Stomach (tissue), 9 donors: Measurements from ENCODE around the gene EPYC. TPM values are rescaled to one million over a fixed set of nuclear protein-coding genes. Genes with fewer than 3 reads are reported as not detected.

Experiments
- DNase-seq, 2 donors: peaks; one replicate each; pipeline versions ENCODE4 v3.0.0 to v3.0.0-alpha.2; 2013 to 2019
- H3K27ac ChIP-seq, 5 donors: fragments of 200-600 bp in 4 of 5; sonication (generic) in 4 of 5; one replicate each; pipeline ENCODE4 v1.5.1; 2013 to 2019; ENCODE audit warnings: mild to moderate bottlenecking in 1 of 5, moderate library complexity in 1 of 5
- H3K27me3 ChIP-seq, 3 donors: fragments of 200-600 bp; sonication (generic); one replicate each; pipeline ENCODE4 v1.5.1; 2017 to 2019; ENCODE audit warnings: mixed run types in 1 of 3
- H3K36me3 ChIP-seq, 4 donors: fragments of 200-600 bp; sonication (generic); 1 replicate in 3 of 4; 2 replicates in 1 of 4; pipeline ENCODE4 v1.5.1; 2016 to 2019
- H3K4me1 ChIP-seq, 4 donors: fragments of 200-600 bp; sonication (generic); one replicate each; pipeline ENCODE4 v1.5.1; 2016 to 2019
- H3K4me3 ChIP-seq, 4 donors: fragments of 200-600 bp; sonication (generic) in 3 of 4; one replicate each; pipeline ENCODE4 v1.5.1; 2016 to 2019; ENCODE audit warnings: mild to moderate bottlenecking in 1 of 4
- H3K9me3 ChIP-seq, 4 donors: fragments of 200-600 bp; sonication (generic); one replicate each; pipeline ENCODE4 v1.5.1; 2016 to 2019
- CTCF ChIP-seq, 7 experiments: fragments of 450-650 bp in 4 of 7; fragments of 200-600 bp in 3 of 7; sonication (generic) in 3 of 7; IDR thresholded peaks; one replicate each; pipeline ENCODE4 v1.5.1; 2016 to 2019; ENCODE audit warnings: antibody characterized with exemption in 7 of 7, control low read depth in 2 of 7, mild to moderate bottlenecking in 1 of 7
- EP300 ChIP-seq: sonication (generic); formaldehyde crosslinking; IDR thresholded peaks from one replicate; pipeline ENCODE4 v1.6.1; 2017; ENCODE audit warnings: antibody characterized with exemption
- POLR2A ChIP-seq, 4 donors: fragments of 450-650 bp; IDR thresholded peaks; one replicate each; pipeline ENCODE4 v1.6.1; 2016; ENCODE audit warnings: antibody characterized with exemption in 4 of 4, control low read depth in 2 of 4, mild to moderate bottlenecking in 1 of 4, moderate library complexity in 1 of 4
- POLR2AphosphoS5 ChIP-seq, 3 donors: sonication (generic); formaldehyde crosslinking; IDR thresholded peaks; one replicate each; pipeline ENCODE4 v1.6.1; 2016; ENCODE audit warnings: antibody characterized with exemption in 3 of 3
- WGBS, 5 donors: extraction: QIAGEN DNeasy Blood & Tissue Kit in 3 of 5; methylation state at CpG; one replicate each; pipeline versions ENCODE4 v1.1.5 to v1.1.7; 2013 to 2018; 5-methylcytosine and 5-hydroxymethylcytosine counted together
- intact Hi-C: fragments of 100-400 bp; cut with DNase I; formaldehyde crosslinking; loops from one replicate; pipeline ENCODE4 v1.15.1; 2023; ENCODE audit warnings: low total_unique reads
- polyA plus RNA-seq, 3 donors: library from polyadenylated mRNA; stranded (reverse); fragments of 200-250 nt; gene quantifications; one replicate each; pipeline ENCODE4 v1.2.3, GENCODE V29; 2013
- total RNA-seq, 5 donors: library from RNA; depleted of rRNA; stranded (reverse); fragments of >200 nt; gene quantifications; one replicate each; pipeline versions ENCODE4 v1.1.0 to v1.2.3, GENCODE V29; 2014 to 2016
- donor health status: healthy with polysubstance abuse.
- donor health status: Bipolar disorder and iron deficiency.
- donor health status: healthy.

The EPYC gene
- total and polyA plus RNA-seq, 8 donors: not detected

- Histone ChIP-seq H3K9me3 (no peaks in the 10 kb centered on the region), H3K4me1 (no peaks in the 10 kb centered on the region), H3K4me3 (no peak overlapping the region), H3K27me3 (no peaks in the 10 kb centered on the region), H3K27ac (no peak overlapping the region), H3K36me3 (no peaks in the 10 kb centered on the region)
- 79 to 97% (median 88%) methylated on average over 2 of the region's 2 CpGs for WGBS, 5 donors
- no peak for TF ChIP-seq CTCF (IDR thresholded peaks at IDR 0.05)
- no peak for TF ChIP-seq POLR2AphosphoS5 (IDR thresholded peaks at IDR 0.05)
- no peak for TF ChIP-seq EP300
- TF ChIP-seq POLR2A (IDR thresholded peaks at IDR 0.05): no peak
- no peak for DNase-seq
- intact Hi-C loops: no loop called here
Measured at GRCh38 chr12:90915353-90915752, 89.4 kb downstream of the EPYC start.

Other genes starting within 250 kb of the EPYC start
- gene CCER1, start 49.8 kb downstream of the EPYC start, total RNA-seq: not detected
- not detected for gene CCER1, start 49.8 kb downstream of the EPYC start, polyA plus RNA-seq
- gene KERA, start 53.1 kb upstream of the EPYC start, total RNA-seq: 1 to 10 TPM in 1 of 5 donors, not detected in 4; 2.2 TPM
- not detected for gene KERA, start 53.1 kb upstream of the EPYC start, polyA plus RNA-seq
- 100 to 1,000 TPM in 1 of 5 donors, 10 to 100 TPM in 3, 1 to 10 TPM in 1; 7.0 to 486 (median 18.1) TPM for gene LUM, start 106.5 kb upstream of the EPYC start, total RNA-seq
- gene LUM, start 106.5 kb upstream of the EPYC start, polyA plus RNA-seq: 10 to 100 TPM in 2 of 3 donors, 1 to 10 TPM in 1; 6.9 to 46.1 (median 39.4) TPM
- gene DCN, start 177.8 kb upstream of the EPYC start, total RNA-seq: 1,000 to 10,000 TPM in 1 of 5 donors, 100 to 1,000 TPM in 4; 189 to 1,044 (median 516) TPM
- gene DCN, start 177.8 kb upstream of the EPYC start, polyA plus RNA-seq: 100 to 1,000 TPM; 145 to 368 (median 223) TPM